ENCODE measurements around the gene TFAM. TPM values are rescaled to one million over a fixed set of nuclear protein-coding genes. Genes with fewer than 3 reads are reported as not detected.

The TFAM gene
- total RNA-seq, 1 experiment from 2014 or later: 57.6 TPM

DNA sequence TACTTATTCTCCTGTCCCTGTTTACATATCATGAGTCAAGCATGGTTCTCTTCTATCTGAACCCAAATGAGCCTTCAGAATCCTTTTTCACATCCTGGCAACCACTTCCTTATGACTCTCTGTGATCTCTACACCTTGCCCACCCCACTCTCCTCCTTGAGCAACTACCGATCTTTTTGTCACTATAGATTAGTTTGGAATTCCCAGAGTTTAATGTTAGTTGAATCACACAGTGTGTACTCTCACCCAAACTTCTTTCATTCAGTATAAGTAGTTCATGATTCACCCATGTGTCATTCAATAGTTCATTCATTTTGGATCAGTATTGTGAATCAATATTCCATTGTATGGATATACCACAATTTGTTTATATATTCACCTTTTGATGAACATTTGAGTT lies 55.3 kb downstream of the TFAM start:
- no peak overlapping the region for H3K9ac ChIP-seq (ENCODE audit: low read length)
- ChIA-PET POLR2A (no interaction called here), CTCF (no interaction called here), RAD21 (ENCODE audit: low non-redundant PET in 1 of 2, low total read pairs in 2 of 2, uncharacterized antibody in 2 of 2, unreplicated experiment in 2 of 2) (no interaction called here)
- H3K27me3 ChIP-seq (ENCODE audit: insufficient read depth, low read length): no peaks in the 10 kb centered on the region
- H3K4me2 ChIP-seq (ENCODE audit: low read length): no peak overlapping the region
- no peaks in the 10 kb centered on the region for H3K9me2 ChIP-seq (ENCODE audit: insufficient read depth)
- no peaks in the 10 kb centered on the region for H3K9me3 ChIP-seq (ENCODE audit: control insufficient read depth in 1 of 2, insufficient read depth in 1 of 2, low read depth in 1 of 2, low read length in 2 of 2)
- H4K20me1 ChIP-seq (ENCODE audit: insufficient read depth): no peaks in the 10 kb centered on the region
- intact Hi-C loops (cut with micrococcal nuclease): no loop called here
- ATAC-seq: no peak
- H3K4me3 ChIP-seq (replicated peaks in 1 of 2; ENCODE audit: low read depth in 1 of 2, low read length in 2 of 2): no peak overlapping the region
- peaks cover 12 to 16% of the 10 kb centered on the region in 2 experiments; a peak in 3 of 4 replicates for H3K4me1 ChIP-seq (ENCODE audit: control insufficient read depth in 1 of 2, insufficient read depth in 2 of 2, low read length in 2 of 2)
- DNase-seq (ENCODE audit: low read depth, low spot score): no peak
- H2AFZ ChIP-seq (ENCODE audit: low read depth, low read length, poor library complexity, severe bottlenecking): no peak overlapping the region
- no TSS peak for BruUV-seq (replicated peaks)
- TF ChIP-seq EZH2phosphoT487 (IDR thresholded peaks at IDR 0.05; ENCODE audit: borderline replicate concordance) (no peak), JUND (IDR thresholded peaks at IDR 0.05) (no peak), ELF1 (IDR thresholded peaks at IDR 0.05; ENCODE audit: borderline replicate concordance, low read depth) (no peak), POLR2AphosphoS5 (IDR thresholded peaks at IDR 0.05; ENCODE audit: low read depth, low read length) (no peak), EZH2 (IDR thresholded peaks at IDR 0.05) (no peak), POLR2A (IDR thresholded peaks at IDR 0.05; ENCODE audit: borderline replicate concordance, extremely low read depth, insufficient read depth, insufficient read length) (no peak), SIN3A (IDR thresholded peaks at IDR 0.05; ENCODE audit: low read depth) (no peak), TCF7L2 (IDR thresholded peaks at IDR 0.05; ENCODE audit: borderline replicate concordance, extremely low read depth, insufficient read depth, insufficient read length) (no peak), RAD21 (IDR thresholded peaks at IDR 0.05; ENCODE audit: low read depth) (no peak), CEBPB (IDR thresholded peaks at IDR 0.05; ENCODE audit: low read depth) (no peak), FOSL1 (IDR thresholded peaks at IDR 0.05; ENCODE audit: low read depth) (no peak), CBX3 (IDR thresholded peaks at IDR 0.05; ENCODE audit: low read depth) (no peak), SP1 (IDR thresholded peaks at IDR 0.05; ENCODE audit: low read depth) (no peak), EGR1 (IDR thresholded peaks at IDR 0.05; ENCODE audit: low read depth) (no peak), ZFX (IDR thresholded peaks at IDR 0.05) (no peak), ZNF274 (IDR thresholded peaks at IDR 0.05; ENCODE audit: low read depth, low read length) (no peak)
- TF ChIP-seq, protein P1, sequence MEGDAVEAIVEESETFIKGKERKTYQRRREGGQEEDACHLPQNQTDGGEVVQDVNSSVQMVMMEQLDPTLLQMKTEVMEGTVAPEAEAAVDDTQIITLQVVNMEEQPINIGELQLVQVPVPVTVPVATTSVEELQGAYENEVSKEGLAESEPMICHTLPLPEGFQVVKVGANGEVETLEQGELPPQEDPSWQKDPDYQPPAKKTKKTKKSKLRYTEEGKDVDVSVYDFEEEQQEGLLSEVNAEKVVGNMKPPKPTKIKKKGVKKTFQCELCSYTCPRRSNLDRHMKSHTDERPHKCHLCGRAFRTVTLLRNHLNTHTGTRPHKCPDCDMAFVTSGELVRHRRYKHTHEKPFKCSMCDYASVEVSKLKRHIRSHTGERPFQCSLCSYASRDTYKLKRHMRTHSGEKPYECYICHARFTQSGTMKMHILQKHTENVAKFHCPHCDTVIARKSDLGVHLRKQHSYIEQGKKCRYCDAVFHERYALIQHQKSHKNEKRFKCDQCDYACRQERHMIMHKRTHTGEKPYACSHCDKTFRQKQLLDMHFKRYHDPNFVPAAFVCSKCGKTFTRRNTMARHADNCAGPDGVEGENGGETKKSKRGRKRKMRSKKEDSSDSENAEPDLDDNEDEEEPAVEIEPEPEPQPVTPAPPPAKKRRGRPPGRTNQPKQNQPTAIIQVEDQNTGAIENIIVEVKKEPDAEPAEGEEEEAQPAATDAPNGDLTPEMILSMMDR (IDR thresholded peaks at IDR 0.05 in 2 of 3, conservative IDR thresholded peaks at IDR 0.05 in 1 of 3; ENCODE audit: borderline replicate concordance in 1 of 3, insufficient read depth in 1 of 3, low read depth in 2 of 3, low read length in 2 of 3): no peak
- TF ChIP-seq, protein P2, sequence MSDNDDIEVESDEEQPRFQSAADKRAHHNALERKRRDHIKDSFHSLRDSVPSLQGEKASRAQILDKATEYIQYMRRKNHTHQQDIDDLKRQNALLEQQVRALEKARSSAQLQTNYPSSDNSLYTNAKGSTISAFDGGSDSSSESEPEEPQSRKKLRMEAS (IDR thresholded peaks at IDR 0.05): no peak
- TF ChIP-seq, protein P3, sequence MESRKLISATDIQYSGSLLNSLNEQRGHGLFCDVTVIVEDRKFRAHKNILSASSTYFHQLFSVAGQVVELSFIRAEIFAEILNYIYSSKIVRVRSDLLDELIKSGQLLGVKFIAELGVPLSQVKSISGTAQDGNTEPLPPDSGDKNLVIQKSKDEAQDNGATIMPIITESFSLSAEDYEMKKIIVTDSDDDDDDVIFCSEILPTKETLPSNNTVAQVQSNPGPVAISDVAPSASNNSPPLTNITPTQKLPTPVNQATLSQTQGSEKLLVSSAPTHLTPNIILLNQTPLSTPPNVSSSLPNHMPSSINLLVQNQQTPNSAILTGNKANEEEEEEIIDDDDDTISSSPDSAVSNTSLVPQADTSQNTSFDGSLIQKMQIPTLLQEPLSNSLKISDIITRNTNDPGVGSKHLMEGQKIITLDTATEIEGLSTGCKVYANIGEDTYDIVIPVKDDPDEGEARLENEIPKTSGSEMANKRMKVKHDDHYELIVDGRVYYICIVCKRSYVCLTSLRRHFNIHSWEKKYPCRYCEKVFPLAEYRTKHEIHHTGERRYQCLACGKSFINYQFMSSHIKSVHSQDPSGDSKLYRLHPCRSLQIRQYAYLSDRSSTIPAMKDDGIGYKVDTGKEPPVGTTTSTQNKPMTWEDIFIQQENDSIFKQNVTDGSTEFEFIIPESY (IDR thresholded peaks at IDR 0.05; ENCODE audit: extremely low read depth, insufficient replicate concordance, low read length): no peak
- no peaks in the 10 kb centered on the region for H3K36me3 ChIP-seq (ENCODE audit: control insufficient read depth in 1 of 2, insufficient read depth in 2 of 2, low read length in 2 of 2)
- no peak overlapping the region for H3K27ac ChIP-seq (ENCODE audit: low read depth, low read length)
- H3K79me2 ChIP-seq (ENCODE audit: insufficient read depth, low read length): no peaks in the 10 kb centered on the region

Data from HCT116 (cell line).